GM12878 (cell line): Measurements from ENCODE around the gene NPBWR2. TPM values are rescaled to one million over a fixed set of nuclear protein-coding genes. Genes with fewer than 3 reads are reported as not detected.
A peak's percentile ranks its signal among the peaks of the same experiment; 100 is the strongest.

Experiments
- ATAC-seq: fragments of 200-7000 bp; cut with Tn5 transposase; 3 replicates; pipeline ENCODE4 v1.9.1; 2020; ENCODE audit warnings: mild to moderate bottlenecking, moderate library complexity
- BruUV-seq: library from RNA; stranded (reverse); fragments of 400-500 nt; replicated peaks from 2 replicates; lab custom pipeline; 2021; lab: Mats Ljungman, UMichigan
- CTCF ChIA-PET: fragments of 300-600 bp; sonication (Branson Sonifier 250); formaldehyde crosslinking; extraction: SDS; loops from one replicate; lab custom pipeline; 2021; ENCODE audit warnings: inconsistent platforms; lab: Yijun Ruan, JAX
- POLR2A ChIA-PET: fragments of 350-600 bp; formaldehyde crosslinking; extraction: SDS; loops from one replicate; lab custom pipeline; 2021; ENCODE audit warnings: inconsistent platforms; lab: Charles Lee
- RAD21 ChIA-PET: fragments of 300-600 bp; sonication (Branson Sonifier 250); formaldehyde crosslinking; loops from one replicate; lab custom pipeline; 2023; ENCODE audit warnings: antibody characterized with exemption; ENCODE audit not compliant: unreplicated experiment; lab: Charles Lee
- SMC1A ChIA-PET: fragments of 300-600 bp; sonication (Branson Sonifier 250); formaldehyde crosslinking; loops from one replicate; lab custom pipeline; 2023; ENCODE audit not compliant: unreplicated experiment, uncharacterized antibody; lab: Charles Lee
- DNase-seq: peaks from one replicate; pipeline ENCODE4 v3.0.0-alpha.2; 2011; ENCODE audit warnings: low read depth, low spot score
- FAIRE-seq: peaks from 3 replicates; lab custom pipeline; 2011; peaks lifted over from hg19 to GRCh38; lab: Jason Lieb, UNC
- H2AFZ ChIP-seq: 2 replicates; pipeline ENCODE4 v1.6.0; 2011; ENCODE audit warnings: low read depth, low read length, control low read depth; ENCODE audit not compliant: control insufficient read depth
- H3K27ac ChIP-seq: 2 replicates; pipeline ENCODE4 v1.5.1; 2011; ENCODE audit warnings: control low read depth; ENCODE audit not compliant: control insufficient read depth, insufficient read depth
- H3K27me3 ChIP-seq, 2 experiments: replicated peaks in 1 of 2; 2 replicates each; pipeline versions ENCODE4 v1.6.0 to v1.6.1; 2011; ENCODE audit warnings: low read length in 1 of 2; ENCODE audit not compliant: control insufficient read depth in 2 of 2, insufficient read depth in 2 of 2
- H3K36me3 ChIP-seq, 2 experiments: 2 replicates each; pipeline ENCODE4 v1.5.1; 2011; ENCODE audit warnings: low read length in 1 of 2; ENCODE audit not compliant: control insufficient read depth in 2 of 2, insufficient read depth in 2 of 2
- H3K4me1 ChIP-seq: 2 replicates; pipeline ENCODE4 v1.6.1; 2011; ENCODE audit warnings: mild to moderate bottlenecking, low read length, moderate library complexity, mixed read lengths; ENCODE audit not compliant: control insufficient read depth, insufficient read depth
- H3K4me2 ChIP-seq: 2 replicates; pipeline ENCODE4 v1.6.0; 2011; ENCODE audit warnings: control low read depth; ENCODE audit not compliant: control insufficient read depth, insufficient read depth
- H3K4me3 ChIP-seq: fragments of 200-600 bp; sonication (generic); 2 replicates; pipeline ENCODE4 v1.5.1; 2016
- H3K79me2 ChIP-seq: 2 replicates; pipeline ENCODE4 v1.6.0; 2011; ENCODE audit warnings: low read length; ENCODE audit not compliant: control insufficient read depth, insufficient read depth
- H3K9ac ChIP-seq: 2 replicates; pipeline ENCODE4 v1.8.0; 2011; ENCODE audit warnings: low read length, control low read depth, mixed read lengths; ENCODE audit not compliant: control insufficient read depth, insufficient read depth
- H3K9me3 ChIP-seq: replicated peaks from 3 replicates; pipeline ENCODE4 v1.5.1; 2011; ENCODE audit warnings: mild to moderate bottlenecking, low read length; ENCODE audit not compliant: control insufficient read depth, insufficient read depth
- H4K20me1 ChIP-seq: 2 replicates; pipeline ENCODE4 v1.6.0; 2011; ENCODE audit not compliant: control insufficient read depth, insufficient read depth
- CTCF ChIP-seq, 3 experiments: IDR thresholded peaks in 2 of 3; conservative IDR thresholded peaks in 1 of 3; 2 replicates each; pipeline ENCODE4 v1.5.1; 2011; ENCODE audit warnings: low read depth in 3 of 3, low read length in 3 of 3, mild to moderate bottlenecking in 3 of 3, control low read depth in 2 of 3, moderate library complexity in 2 of 3, inconsistent platforms in 1 of 3, mixed read lengths in 1 of 3; ENCODE audit not compliant: control insufficient read depth in 2 of 3, insufficient read depth in 1 of 3; ENCODE audit errors: extremely low read depth in 1 of 3
- EP300 ChIP-seq, 2 experiments: fragments of 150-350 bp in 1 of 2; IDR thresholded peaks; 2 replicates each; pipeline ENCODE4 v1.6.1; 2011 to 2012; ENCODE audit warnings: low read depth in 2 of 2, low read length in 2 of 2, borderline replicate concordance in 1 of 2, improper control_type of control experiment in 1 of 2, inconsistent platforms in 1 of 2; ENCODE audit not compliant: control insufficient read depth in 1 of 2
- IKZF1 ChIP-seq: fragments of 450-650 bp; conservative IDR thresholded peaks from 2 replicates; pipeline ENCODE4 v1.6.1; 2017; ENCODE audit warnings: antibody characterized with exemption, mild to moderate bottlenecking
- IKZF2 ChIP-seq, 2 experiments: fragments of 450-650 bp; IDR thresholded peaks; 2 replicates each; pipeline ENCODE4 v1.6.1; 2017; ENCODE audit warnings: mild to moderate bottlenecking in 2 of 2, moderate library complexity in 2 of 2
- JUNB ChIP-seq: IDR thresholded peaks from 2 replicates; pipeline ENCODE4 v1.6.1; 2016; ENCODE audit warnings: antibody characterized with exemption, mild to moderate bottlenecking
- JUND ChIP-seq: IDR thresholded peaks from 2 replicates; pipeline ENCODE4 v1.6.1; 2012; ENCODE audit warnings: low read depth, mild to moderate bottlenecking, low read length, improper control_type of control experiment, moderate library complexity
- MYC ChIP-seq: IDR thresholded peaks from 2 replicates; pipeline ENCODE4 v1.6.1; 2011; ENCODE audit warnings: mild to moderate bottlenecking, low read length, moderate library complexity, inconsistent platforms; ENCODE audit not compliant: insufficient read depth, insufficient replicate concordance, insufficient read length, severe bottlenecking
- NR2F1 ChIP-seq: fragments of 450-650 bp; conservative IDR thresholded peaks from 2 replicates; pipeline ENCODE4 v1.6.1; 2017; ENCODE audit warnings: mild to moderate bottlenecking
- POLR2AphosphoS2 ChIP-seq: IDR thresholded peaks from 2 replicates; pipeline ENCODE4 v1.6.1; 2011; ENCODE audit warnings: low read depth, mild to moderate bottlenecking, low read length, improper control_type of control experiment, moderate library complexity
- SMC3 ChIP-seq: IDR thresholded peaks from 2 replicates; pipeline ENCODE4 v1.6.1; 2011; ENCODE audit warnings: low read length, improper control_type of control experiment, borderline replicate concordance
- WGBS: methylation state at CpG from one replicate; pipeline ENCODE4 v1.1.6; 2016; ENCODE audit warnings: low lambda C conversion rate; ENCODE audit not compliant: insufficient replicate concordance, insufficient coverage; ENCODE audit errors: missing lambda C conversion rate; 5-methylcytosine and 5-hydroxymethylcytosine counted together
- in situ Hi-C: fragments of 300-500 bp; cut with MboI; formaldehyde crosslinking; loops from 9 replicates; pipeline ENCODE4 v1.14.3; 2018; ENCODE audit warnings: mixed read lengths
- intact Hi-C: fragments of 100-400 bp; cut with micrococcal nuclease; formaldehyde crosslinking; loops from one replicate; pipeline ENCODE4 v1.14.2; 2022; ENCODE audit not compliant: unreplicated experiment
- polyA plus RNA-seq, 11 experiments: library from polyadenylated mRNA; depleted of rRNA in 4 of 11; unstranded in 6 of 11; stranded (reverse) in 5 of 11; fragments of >200 nt; fragmentation: Nextera tagmentation in 4 of 11; fragmentation: Illumina TruSeq in 1 of 11; extraction: Ambion mirVana in 4 of 11; extraction: Trizol in 1 of 11; gene quantifications; 1 replicate in 1 of 11; 2 replicates in 10 of 11; pipeline versions ENCODE4 v1.2.1 to v1.2.3, GENCODE V29; 2011 to 2016; ENCODE audit warnings: inconsistent platforms in 2 of 11, missing spikeins in 2 of 11, low read depth in 1 of 11
- total RNA-seq, 4 experiments: library from RNA; depleted of rRNA in 3 of 4; stranded (reverse); fragments of >200 nt in 3 of 4; fragmentation: Illumina TruSeq in 1 of 4; extraction: Trizol in 1 of 4; gene quantifications; 2 replicates each; pipeline versions ENCODE4 v1.2.1 to v1.2.3, GENCODE V29; 2013 to 2021

NPBWR2 gene
- total and polyA plus RNA-seq, 10 of the 15 experiments (the other 5 are each of a cell fraction or from before 2014, with no cell fraction given) = not detected

- Histone ChIP-seq H3K4me1 (peaks cover 13% of the 10 kb centered on the region), H3K4me2 (no peak overlapping the region), H3K79me2 (no peaks in the 10 kb centered on the region; the same call in none of the 2 replicates), H3K27ac (no peak overlapping the region), H3K9ac (no peak overlapping the region), H3K27me3 (no peaks in the 10 kb centered on the region), H3K4me3 (no peak overlapping the region), H3K36me3 (peaks cover 3 to 22% of the 10 kb centered on the region in 2 experiments), H2AFZ (no peak overlapping the region), H3K9me3 (no peaks in the 10 kb centered on the region), H4K20me1 (no peaks in the 10 kb centered on the region)
- intact Hi-C loops (no loop called here), in situ Hi-C loops (no loop called here)
- ChIA-PET RAD21 (interaction anchor here (0.8 kb wide), 1 partner anchor 32 kb away, joined by 3 read pairs; no protein-coding TSS in a partner anchor), SMC1A (interaction anchor here (0.6 to 0.9 kb wide), 2 partner anchors 17 to 31 kb away, joined by 3 to 4 read pairs; no protein-coding TSS in a partner anchor), POLR2A (interaction anchor here (1.3 kb wide), 1 partner anchor 9 kb away, joined by 4 read pairs; the partner anchor contains the start of gene RGS19), CTCF (interaction anchor here (1.2 to 2.3 kb wide), 5 partner anchors 8 to 31 kb away, joined by 5 to 10 read pairs (median 7); no protein-coding TSS in a partner anchor)
- no peak for DNase-seq
- no peak for FAIRE-seq
- no peak for ATAC-seq
- BruUV-seq = no TSS peak
- TF ChIP-seq IKZF1 = no peak
- 0 out of 2 replicates have a peak, but pooled peaks have one; percentile 19 for TF ChIP-seq POLR2AphosphoS2
- 80% methylated on average over 31 of the region's 31 CpGs for WGBS
Measured at GRCh38 chr20:64070244-64070993, 36.9 kb downstream of the NPBWR2 start.

- Histone ChIP-seq H3K27ac (no peak overlapping the region), H3K4me3 (no peak overlapping the region), H2AFZ (no peak overlapping the region), H3K4me2 (no peak overlapping the region), H3K79me2 (no peaks in the 10 kb centered on the region; the same call in 1 of the 2 replicates), H3K27me3 (no peaks in the 10 kb centered on the region), H4K20me1 (no peaks in the 10 kb centered on the region), H3K9ac (no peak overlapping the region), H3K9me3 (no peaks in the 10 kb centered on the region), H3K36me3 (peaks cover 3 to 19% of the 10 kb centered on the region in 2 experiments), H3K4me1 (peaks cover 18% of the 10 kb centered on the region)
- DNase-seq (no peak), ATAC-seq (peak; percentile 40), FAIRE-seq (no peak)
- intact Hi-C loops (no loop called here), in situ Hi-C loops (no loop called here)
- SMC1A ChIA-PET = interaction anchor here (0.9 kb wide), 1 partner anchor 30 kb away, joined by 3 read pairs; no protein-coding TSS in a partner anchor
- no TSS peak for BruUV-seq
- CTCF ChIA-PET = interaction anchor here (1.2 to 2.3 kb wide), 5 partner anchors 9 to 30 kb away, joined by 5 to 10 read pairs (median 7); no protein-coding TSS in a partner anchor
- POLR2A ChIA-PET = interaction anchor here (1.3 kb wide), 1 partner anchor 10 kb away, joined by 4 read pairs; the partner anchor contains the start of gene RGS19
- RAD21 ChIA-PET = interaction anchor here (0.8 kb wide), 1 partner anchor 32 kb away, joined by 3 read pairs; no protein-coding TSS in a partner anchor
- WGBS = 35% methylated on average over 13 of the region's 14 CpGs
- TF ChIP-seq MYC (no peak), NR2F1 (peak; percentile 49), CTCF (IDR thresholded peaks at IDR 0.05 in 2 of 3, conservative IDR thresholded peaks at IDR 0.05 in 1 of 3; ENCODE audit: control insufficient read depth in 2 of 3, extremely low read depth in 1 of 3, insufficient read depth in 1 of 3, low read depth in 3 of 3, low read length in 3 of 3) (peak; percentile 64 to 90 (median 77)), JUNB (no peak), JUND (no peak), SMC3 (peak; percentile 49; the same call in 1 of the 2 replicates), EP300 (IDR thresholded peaks at IDR 0.05; ENCODE audit: borderline replicate concordance in 1 of 2, control insufficient read depth in 1 of 2, low read depth in 2 of 2, low read length in 2 of 2) (no peak), IKZF2 (IDR thresholded peaks at IDR 0.05) (no peak)
Measured at GRCh38 chr20:64069614-64070243, 37.6 kb downstream of the NPBWR2 start.
